ENCODE results near the gene CACNA1A.
"Not testable (repeated sequence)": the region's sequence is repeated elsewhere in the genome, so short reads cannot be mapped to it uniquely, and the experiment has no call there.

Gene CACNA1A

DNA sequence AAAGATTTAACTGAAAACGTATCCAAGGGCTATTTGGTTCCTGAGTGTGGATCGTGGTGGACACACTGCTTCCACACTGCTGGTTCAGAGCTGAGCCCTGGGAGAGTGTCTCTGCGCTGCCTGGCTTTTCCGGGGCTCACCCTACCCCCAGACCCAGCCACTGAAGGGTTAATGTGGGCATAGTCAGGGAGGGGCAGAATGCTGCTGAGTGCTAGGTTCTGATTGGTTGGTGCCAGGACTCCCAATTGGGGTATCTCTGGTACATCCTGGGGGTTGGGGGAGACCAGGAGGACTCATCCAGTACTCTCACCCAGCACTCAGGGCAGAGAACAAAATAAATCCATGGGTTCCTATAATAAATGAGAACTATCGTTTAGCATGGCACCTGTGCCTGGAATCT lies 142.3 kb downstream of the CACNA1A start:
- DNase-seq (ENCODE audit: low spot score) = no peak

DNA sequence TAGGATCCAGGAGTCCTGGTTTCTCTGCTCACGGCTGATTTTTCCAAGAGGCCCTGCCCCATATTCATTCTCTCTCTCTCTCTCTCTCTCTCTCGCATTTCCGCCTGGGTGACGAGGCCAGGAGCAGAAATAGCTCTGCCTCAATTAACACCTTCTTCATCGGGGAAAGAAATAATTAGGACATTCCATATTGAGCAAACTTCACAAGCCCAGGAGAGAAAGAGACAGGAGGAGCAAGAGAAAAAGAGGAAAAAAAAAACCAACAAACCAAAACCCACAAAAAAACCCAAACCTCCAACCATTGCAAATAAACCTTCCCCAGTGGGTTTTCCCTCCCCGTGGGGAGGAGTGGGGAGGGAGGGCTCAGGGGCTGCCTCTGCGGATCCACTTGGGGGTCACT lies 143.0 kb downstream of the CACNA1A start:
- no peak for DNase-seq (ENCODE audit: low spot score)

- no peak for DNase-seq (ENCODE audit: low spot score)
Observed at GRCh38 chr19:13362668-13363067, 143.6 kb downstream of the CACNA1A start.

- DNase-seq (ENCODE audit: low spot score) = not testable (repeated sequence)
Observed at GRCh38 chr19:13361726-13362125, 144.6 kb downstream of the CACNA1A start.

DNA sequence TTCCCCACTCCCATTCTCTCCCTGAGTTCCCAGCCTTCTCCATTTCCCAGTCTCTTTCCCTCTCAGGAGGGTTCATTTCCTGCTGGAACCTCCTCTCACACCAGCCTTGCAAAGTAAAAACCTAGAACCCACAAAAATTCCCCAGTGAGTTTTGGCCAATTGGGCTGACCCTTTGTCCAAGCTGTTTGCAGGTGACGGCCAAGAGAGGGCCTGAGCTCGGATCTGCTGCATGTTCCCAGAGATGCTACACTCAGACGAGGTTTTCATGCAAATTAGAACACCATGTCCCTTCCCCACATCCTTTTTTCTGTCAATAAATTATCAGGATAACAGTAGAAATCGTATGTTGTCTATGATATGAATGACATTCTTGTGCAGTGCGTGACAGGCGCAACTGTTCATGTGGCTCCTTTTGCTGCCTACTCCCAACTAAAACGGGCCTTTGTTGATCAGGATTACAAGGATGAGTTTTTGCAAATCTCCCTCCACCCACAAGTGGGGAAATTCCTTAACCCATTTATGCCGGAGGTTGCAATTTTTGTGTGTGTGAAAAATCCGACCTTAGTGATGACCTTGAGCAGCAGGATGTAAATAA lies 149.5 kb downstream of the CACNA1A start:
- no peak for DNase-seq (ENCODE audit: low spot score)

DNA sequence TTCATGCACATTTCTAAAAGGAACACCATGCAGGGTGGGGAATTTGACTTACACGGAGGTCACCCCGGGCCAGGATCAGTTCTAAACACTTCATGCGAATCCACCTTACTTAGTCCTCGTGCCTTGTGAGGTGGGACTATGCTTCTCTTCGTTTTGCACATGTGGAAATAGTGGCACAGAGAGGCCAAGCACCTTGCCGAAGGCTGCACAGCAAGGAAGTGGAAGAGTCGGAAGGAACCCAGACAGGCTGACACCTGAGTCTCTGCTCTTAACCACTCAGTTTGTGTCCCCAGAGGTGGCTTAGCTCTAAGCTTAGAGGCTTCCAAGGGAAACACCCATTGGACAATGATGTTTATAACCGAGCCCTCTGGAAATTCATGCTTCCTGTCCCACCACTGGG lies 150.1 kb downstream of the CACNA1A start:
- no peak for DNase-seq (ENCODE audit: low spot score)

- no peak for DNase-seq (ENCODE audit: low spot score)
Observed at GRCh38 chr19:13355356-13355755, 150.9 kb downstream of the CACNA1A start.

DNA sequence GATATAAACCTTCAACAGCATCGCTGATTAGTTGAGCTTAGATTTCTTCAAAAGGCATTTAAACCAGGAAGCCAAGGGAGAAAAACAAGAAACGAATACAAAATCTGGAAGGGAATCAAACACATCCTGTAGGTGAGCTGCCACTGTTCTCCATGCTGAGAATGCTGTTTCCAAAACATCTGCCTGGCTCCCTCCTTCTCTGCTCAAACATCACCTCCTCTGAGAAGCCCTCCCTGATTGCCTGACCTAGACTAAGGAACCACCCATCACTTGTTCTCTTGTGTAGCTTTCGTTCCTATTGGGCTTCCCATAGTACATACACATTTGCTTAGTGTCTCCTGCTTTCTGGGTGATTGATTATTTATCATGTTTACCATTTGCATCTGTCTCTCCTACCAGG lies 152.7 kb downstream of the CACNA1A start:
- DNase-seq (ENCODE audit: low spot score) = no peak

- DNase-seq (ENCODE audit: low spot score) = no peak
Observed at GRCh38 chr19:13350759-13351158, 155.5 kb downstream of the CACNA1A start.

DNA sequence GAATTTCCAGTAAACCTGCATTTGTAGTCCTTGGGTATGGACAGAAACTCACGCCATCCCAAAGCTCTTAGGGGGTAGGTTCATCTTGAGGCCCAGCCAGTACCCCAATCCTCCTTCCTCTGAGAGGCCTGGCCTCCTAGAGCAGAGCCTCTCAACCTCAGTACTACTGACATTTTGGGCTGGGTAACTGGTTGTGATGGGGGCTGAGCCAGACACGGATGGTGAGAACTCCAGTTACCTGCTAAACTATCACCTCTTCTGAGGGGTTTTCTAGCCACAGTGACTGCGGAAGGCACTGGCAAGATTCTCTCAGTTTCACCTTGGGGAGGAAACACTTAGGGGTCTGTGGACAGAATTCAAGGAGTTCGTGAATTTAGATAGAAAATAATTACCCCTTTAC lies 156.2 kb downstream of the CACNA1A start:
- no peak for DNase-seq (ENCODE audit: low spot score)

DNA sequence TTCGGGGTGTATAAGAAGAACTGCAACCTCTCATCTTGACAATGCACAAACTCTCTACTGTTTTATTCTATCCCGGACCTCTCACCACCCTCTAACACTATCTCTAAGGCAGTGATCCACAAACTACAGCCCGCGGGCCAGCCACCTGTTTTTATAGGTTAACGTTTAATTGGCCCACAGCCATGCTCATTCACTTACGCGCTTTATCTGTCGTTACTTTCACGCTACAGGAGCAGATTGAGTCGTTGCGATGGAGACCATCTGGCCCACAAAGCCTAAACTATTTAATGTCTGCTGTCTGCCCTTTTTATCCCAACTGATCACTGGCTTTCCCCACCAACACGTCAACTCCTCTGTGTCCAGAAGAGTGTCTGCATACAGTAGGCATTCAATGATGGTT lies 158.9 kb downstream of the CACNA1A start:
- no peak for DNase-seq (ENCODE audit: low spot score)

GRCh38 chr19:13343514-13343913 lies 162.8 kb downstream of the CACNA1A start:
- DNase-seq (ENCODE audit: low spot score) = no peak

GRCh38 chr19:13342672-13343071 lies 163.6 kb downstream of the CACNA1A start:
- no peak for DNase-seq (ENCODE audit: low spot score)

DNA sequence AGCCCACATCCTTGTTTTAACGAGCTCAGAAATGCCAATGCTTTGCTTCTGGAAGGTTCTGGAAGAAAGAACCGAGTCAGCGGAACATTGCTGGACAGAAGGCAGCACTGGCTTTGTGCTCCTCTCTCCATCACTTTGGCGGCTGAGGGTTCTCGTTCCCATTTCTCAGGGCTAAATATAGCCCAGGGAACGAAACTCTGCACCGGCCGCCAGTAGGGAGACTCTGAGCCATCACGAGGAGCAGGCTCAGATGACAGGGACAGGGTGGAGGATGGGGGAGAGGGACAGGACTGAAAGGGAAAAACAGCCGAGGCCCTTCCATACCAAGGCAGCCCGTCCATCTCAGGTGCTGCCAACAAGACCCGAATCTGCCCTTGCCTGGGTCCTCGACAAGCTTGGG lies 166.4 kb downstream of the CACNA1A start:
- no peak for DNase-seq (ENCODE audit: low spot score)

DNA sequence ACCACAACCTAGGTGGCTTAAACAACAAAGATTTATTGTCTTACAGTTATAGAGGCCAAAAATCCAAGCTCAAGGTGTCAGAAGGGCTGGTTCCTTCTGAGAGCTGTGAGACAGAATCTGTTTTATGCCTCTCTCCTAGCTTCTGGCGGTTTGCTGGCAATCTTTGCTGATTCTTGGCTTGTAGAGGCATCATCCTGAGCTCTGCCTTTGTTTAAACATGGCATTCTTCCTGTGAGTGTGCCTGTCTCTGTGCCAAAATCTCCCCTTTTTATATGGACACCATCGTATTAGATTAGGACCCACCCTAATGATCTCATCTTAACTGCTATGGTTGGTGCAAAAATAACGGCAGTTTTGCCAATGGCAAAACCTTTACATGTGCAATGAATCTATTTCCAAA lies 169.1 kb downstream of the CACNA1A start:
- no peak for DNase-seq (ENCODE audit: low spot score)

DNA sequence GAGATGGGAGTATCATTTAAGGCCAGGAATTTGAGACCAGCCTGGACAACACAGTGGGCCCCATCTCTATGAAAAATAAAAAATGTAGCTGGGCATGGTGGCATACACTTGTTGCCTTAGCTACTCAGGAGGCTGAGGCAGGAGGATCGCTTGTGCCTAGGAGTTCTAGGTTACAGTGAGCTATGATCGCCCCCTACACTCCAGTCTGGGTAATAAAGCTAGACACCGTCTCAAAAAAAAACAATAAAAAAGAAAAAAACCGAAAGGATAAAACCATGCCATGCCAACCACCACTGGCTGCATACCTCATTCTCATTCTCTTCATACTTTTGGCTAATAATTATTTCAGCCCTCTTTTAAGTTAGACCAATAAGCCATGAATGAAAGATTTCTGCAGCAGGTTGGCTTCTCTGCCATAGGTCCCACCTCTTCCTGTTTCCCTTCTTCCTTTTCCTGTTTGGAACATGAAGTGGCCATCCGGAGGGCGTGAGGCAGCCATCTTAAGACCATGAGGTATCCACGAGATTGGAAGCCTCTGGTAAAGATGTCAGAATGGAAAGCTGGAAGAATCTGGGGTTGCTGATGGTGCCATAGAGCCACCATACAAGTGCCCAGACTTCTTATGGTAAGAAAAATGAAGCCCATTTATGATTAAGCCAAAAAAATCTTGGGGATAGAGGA lies 171.3 kb downstream of the CACNA1A start:
- no peak for DNase-seq (ENCODE audit: low spot score)

DNA sequence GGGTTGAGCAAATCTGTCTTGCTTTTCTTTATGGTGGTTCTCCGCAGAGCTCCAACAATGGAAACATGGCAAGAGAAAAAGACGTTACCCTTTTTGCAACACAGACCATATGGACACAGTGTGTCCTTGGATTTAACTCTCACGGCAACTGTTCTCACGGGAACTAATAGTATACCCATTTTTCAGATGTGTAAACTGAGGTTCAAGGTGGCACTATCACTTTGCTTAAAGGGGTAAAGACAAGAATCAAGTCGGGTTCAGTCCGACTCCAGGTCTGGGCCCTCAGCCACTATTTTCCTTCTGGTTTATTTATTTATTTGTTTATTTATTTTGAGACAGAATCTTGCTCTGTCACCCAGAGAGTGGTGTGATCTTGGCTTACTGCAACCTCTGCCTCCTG lies 176.0 kb downstream of the CACNA1A start:
- DNase-seq (ENCODE audit: low spot score) = no peak

DNA sequence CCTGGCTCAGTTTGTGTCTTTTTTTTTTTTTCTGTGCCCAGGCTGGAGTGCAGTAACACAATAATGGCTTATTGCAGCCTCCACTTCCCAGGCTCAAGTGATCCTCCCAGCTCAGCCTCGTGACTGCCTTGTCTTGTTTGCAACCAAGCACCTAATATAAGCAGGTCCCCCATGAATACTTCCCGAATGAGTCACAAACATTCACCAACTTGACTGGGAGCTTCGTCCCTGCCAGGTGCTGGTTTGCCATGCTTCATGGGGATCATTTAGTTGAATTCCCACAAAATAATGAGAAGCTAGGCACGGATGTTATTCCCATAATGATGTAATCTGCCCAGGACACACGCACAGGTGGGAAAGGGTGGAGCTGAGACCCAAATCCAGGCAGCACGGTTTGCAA lies 176.5 kb downstream of the CACNA1A start:
- DNase-seq (ENCODE audit: low spot score) = no peak

GRCh38 chr19:13328241-13328640 lies 178.0 kb downstream of the CACNA1A start:
- DNase-seq (ENCODE audit: low spot score) = no peak

- DNase-seq (ENCODE audit: low spot score) = no peak
Observed at GRCh38 chr19:13319526-13319925, 186.8 kb downstream of the CACNA1A start.

- DNase-seq (ENCODE audit: low spot score) = no peak
Observed at GRCh38 chr19:13318190-13318589, 188.1 kb downstream of the CACNA1A start.

GRCh38 chr19:13315495-13315894 lies 190.8 kb downstream of the CACNA1A start:
- DNase-seq (ENCODE audit: low spot score) = no peak

- DNase-seq (ENCODE audit: low spot score) = no peak
Observed at GRCh38 chr19:13314761-13315160, 191.5 kb downstream of the CACNA1A start.

DNA sequence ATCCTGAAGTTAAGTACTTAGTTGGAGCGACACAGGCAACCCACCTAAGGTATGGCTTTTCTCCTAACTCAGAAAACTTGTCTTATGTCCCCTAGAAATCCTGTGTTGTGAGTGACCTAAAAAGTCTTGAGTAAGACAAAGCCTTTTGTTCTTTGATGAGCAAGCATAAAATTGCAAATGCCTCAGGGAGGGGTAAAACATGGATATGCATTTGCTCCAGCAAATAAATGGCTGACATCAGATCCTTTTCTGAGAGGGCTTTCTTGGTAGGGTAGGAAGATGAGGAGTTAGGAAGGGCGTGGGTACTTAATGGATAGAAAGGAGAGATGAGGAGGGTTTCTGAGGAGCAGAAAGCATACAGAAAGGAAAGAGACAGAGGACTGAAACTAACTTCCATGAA lies 192.4 kb downstream of the CACNA1A start:
- DNase-seq (ENCODE audit: low spot score) = no peak
